NK-92 (cell line): Measurements from ENCODE around the gene GNAI1.

Source experiments
- DNase-seq: peaks from one replicate; lab custom pipeline; 2025; ENCODE audit not compliant: unreplicated experiment; lab: John Stamatoyannopoulos, UW

The GNAI1 gene

DNA sequence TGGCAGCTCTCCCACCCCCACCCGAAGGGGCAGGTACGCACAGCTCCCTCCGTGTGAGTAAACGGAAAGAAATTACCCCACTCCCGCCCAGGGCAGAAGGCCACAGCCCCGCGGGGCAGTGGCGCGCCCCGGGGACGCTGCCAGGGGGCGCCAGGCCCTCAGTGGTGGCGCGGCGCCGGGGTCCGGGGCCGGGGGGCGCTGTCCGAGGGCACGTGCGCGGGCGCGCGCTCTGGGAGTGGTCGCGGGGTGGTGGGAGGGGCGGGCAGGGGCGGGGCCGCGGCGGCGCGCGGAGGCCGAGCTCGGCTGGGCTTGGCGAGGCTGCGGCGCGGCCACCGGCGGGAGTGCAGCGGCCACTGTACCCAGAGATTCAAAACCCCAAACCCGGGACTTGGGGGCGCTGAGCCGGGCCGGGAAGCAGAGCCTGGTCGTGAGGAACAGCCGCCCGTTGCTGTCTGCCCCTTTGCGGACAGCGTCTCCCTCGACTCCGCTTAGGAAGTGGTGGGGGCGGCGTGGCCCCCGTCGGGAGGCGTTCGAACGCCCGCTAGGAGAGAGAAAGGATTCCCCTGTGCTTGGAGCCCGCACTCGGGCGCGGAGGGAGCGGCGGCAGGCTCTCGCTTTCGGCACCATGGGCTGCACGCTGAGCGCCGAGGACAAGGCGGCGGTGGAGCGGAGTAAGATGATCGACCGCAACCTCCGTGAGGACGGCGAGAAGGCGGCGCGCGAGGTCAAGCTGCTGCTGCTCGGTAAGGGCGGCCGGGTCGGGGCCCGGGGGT, at the start of gene GNAI1:
Gene GNAI1, plus strand, starts transcription at position 296 of the 773 bp plus-strand sequence. Its CDS starts 330 bp downstream, at position 626.
- no peak for DNase-seq

DNA sequence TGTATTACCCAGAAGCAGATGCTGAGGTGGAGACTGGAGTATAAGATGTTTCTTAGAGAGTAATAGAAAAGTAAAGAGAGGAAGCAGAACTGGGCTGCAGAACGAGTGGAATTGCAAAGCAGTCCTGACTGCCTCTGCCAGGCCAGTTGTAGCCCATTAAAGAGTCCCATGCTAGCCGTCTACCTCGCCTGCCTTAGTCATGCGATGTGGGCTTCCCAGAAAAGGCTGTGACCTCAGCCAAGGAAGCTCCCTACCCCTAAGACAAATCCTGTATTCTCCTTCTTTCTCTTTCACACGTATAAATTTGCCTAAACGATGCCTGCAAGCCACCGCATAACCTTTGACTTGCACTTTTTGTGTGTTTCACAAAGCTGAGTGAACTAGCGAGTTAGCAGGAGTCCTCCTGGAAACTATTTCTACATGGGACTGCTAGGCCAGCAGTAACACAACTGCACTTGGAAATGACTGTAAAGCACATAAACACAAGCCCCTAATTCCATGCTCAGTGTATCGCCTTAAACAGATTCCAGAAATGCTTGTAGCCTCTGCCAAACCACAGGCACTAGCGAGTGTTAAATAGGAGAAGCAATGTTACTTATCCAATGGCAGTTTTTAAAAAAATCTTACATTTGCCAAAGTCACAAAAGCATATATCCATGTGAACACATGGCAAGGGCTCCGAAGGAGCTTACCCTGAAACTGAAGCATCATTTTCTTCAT, 47.4 kb upstream of the GNAI1 start:
- no peak for DNase-seq

- no peak for DNase-seq
These were observed 46.9 kb upstream of the GNAI1 start for GRCh38 chr7:80087771-80088170.

DNA sequence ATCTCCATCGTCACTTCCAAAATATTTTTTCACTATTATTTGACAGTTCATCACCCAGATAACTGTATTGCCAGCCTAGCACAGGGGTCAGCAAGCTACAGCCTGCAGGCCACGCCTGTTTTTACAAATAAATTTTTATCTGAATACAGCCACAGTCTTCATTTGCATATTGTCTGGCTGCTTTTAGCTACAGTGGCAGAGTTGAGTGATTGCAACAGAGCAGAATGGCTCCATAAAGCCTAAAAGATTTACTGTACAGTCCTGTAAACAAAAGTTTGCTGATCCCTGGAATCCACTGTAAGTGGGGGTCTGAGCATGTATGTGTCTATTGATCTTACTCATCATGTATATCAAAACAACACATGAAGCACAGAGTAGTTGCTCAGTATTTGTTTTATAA, 45.9 kb upstream of the GNAI1 start:
- no peak for DNase-seq

GRCh38 chr7:80089366-80089765, 45.3 kb upstream of the GNAI1 start:
- no peak for DNase-seq

GRCh38 chr7:80093349-80093748, 41.3 kb upstream of the GNAI1 start:
- no peak for DNase-seq

- no peak for DNase-seq
These were observed 39.1 kb upstream of the GNAI1 start for GRCh38 chr7:80095545-80095944.

DNA sequence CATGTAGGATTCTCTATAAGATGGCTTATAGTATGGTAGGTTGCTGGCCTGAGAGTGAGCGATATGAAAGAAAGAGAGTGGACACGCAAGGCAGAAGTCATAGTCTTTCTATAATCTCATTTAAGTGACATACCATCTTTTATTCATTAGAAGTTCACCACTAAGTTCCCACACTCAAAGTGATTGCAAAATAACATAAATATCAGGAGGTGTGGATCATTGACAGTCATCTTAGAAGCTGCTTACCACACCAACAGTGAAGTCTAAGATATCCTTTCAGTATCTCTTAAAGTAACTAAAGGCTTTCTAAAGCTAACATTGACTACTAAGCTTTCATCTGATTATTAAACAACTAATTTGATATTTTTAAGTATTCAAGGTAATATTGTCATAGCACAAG, 36.9 kb upstream of the GNAI1 start:
- no peak for DNase-seq

GRCh38 chr7:80098795-80099194, 35.8 kb upstream of the GNAI1 start:
- no peak for DNase-seq

- no peak for DNase-seq
These were observed 34.4 kb upstream of the GNAI1 start for GRCh38 chr7:80100254-80100653.

DNA sequence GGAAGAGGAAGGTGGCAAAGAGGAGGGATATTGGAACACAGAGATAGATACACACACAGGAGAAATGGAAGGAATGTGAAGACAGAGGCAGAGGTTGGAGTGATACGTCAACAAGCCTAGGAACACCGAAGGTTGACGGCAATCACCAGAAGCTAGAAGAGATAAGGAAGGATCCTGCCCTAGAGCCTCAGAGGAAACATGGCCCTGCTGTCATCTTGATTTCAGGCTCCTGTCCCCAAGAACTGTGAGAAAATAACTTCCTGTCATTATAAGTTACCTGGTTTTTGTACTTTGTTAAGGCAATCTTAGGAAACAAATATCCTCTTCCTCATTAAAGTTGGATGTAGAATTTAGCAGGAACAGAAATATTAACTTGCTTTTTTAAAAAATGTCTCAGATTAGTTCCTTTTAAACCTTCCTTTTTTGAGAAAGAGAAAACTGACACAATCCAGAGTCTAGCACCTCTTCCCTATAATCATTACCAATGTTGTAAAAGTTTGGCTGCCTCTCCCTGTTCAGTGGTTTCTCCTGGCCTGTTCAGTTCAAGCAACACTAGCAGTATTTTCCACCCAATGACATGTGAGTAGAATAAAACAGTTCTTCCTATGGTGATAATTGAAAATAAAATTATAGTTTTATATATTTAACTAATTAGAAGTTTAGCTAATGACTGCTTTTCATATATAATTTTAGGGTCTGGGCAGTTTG, 28.8 kb upstream of the GNAI1 start:
- DNase-seq = no peak

DNA sequence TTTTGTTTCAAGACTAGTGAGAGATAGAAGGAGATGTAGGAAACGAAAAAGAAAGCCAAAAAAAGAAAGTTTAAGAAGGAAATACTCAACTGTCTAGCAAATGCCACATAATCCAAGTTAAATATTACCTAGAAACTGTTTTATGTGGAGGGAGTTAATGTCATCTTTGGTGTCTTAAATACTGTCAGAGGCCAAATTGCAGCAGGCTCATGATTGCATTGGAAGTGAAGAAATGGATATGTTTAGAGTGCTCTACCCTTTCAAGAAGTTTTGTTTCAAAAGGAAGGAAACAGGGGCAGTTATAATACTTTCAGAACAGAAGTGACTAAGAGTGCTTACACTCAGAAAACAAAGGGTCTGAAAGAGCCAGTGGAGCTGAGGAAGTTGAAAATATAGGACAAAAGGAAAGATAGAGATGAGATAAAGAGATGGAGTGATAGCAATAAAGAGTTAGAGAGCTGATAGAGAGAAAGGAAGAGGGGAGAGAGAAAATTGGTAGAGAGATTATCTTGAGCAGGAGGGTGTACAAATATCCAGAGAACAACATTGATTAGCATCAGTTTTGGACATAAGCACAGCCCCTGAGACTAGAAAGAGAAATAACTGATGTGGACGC, 28.0 kb upstream of the GNAI1 start:
- DNase-seq = no peak

DNA sequence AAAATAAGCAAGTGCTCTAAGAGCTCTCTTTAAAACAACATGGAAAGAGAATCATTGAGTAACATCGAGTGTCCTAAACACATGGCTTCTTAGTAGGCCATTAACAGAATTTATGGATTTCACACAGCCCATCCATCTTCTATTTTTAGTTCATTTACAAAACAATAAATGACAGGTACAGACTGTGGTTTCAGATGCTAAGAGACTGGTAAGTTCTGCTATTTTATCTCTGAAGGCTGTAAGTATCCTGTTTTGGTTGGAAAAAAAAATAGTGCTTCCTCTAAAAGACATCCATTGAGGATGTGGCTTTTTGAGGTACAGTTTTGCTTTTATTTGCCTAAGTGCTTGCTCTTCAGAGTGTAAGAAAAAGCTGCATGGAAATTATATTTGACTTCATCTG, 27.4 kb upstream of the GNAI1 start:
- DNase-seq = no peak

- no peak for DNase-seq
These were observed 24.3 kb upstream of the GNAI1 start for GRCh38 chr7:80110376-80110775.

DNA sequence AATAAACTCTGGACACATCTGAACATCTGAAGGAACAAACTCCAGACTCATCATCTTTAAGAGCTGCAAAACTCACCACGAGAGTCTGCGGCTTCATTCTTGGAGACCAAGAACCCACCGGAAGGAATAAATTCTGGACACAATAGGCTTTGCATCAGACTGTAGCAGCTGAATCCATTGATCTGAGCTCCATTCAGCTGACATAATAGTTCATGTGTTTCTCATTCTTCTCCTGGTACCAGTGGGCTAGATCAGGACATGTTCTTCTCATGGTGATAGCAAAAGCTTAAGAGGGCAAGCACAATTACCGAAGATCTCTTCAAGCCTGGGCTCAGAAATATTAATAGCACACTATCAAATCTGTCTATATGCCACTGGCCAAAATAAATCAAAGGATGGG, 20.5 kb upstream of the GNAI1 start:
- no peak for DNase-seq

DNA sequence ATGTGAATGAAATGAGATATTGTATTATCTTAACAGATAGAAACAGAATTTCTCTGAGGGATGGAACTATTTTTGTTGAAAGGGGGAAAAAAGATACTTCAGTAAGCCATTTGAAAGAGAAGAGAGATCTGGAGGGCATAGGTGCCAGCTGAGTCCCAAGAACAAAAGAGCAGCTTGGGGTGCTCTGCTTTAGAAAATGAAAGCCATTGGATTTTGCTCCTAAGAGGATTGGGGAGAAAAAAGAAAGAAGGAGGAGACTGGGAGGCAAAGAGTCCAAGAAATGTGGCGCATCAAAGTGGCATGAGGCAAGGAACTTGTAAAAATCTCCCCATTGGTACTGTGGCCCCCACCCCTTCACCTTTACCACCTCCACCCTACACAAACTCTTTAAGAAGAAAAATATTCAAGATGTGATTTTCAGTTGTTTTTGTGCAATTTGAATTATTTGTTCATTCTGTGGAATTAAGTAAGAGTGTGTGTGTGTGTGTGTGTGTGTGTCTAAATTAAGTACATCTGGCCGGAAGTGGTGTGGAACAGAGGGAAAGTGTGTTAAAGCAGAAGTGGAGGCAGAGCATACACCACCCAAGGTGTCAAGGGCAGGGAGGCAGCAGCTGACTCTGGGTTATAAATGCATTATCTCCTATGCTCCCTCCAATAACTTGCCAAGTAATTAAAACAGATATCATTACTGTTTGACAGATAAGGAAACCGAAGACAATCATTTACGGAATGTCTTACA, 9.9 kb upstream of the GNAI1 start:
- no peak for DNase-seq

- no peak for DNase-seq
These were observed 7.0 kb upstream of the GNAI1 start for GRCh38 chr7:80127412-80128160.

DNA sequence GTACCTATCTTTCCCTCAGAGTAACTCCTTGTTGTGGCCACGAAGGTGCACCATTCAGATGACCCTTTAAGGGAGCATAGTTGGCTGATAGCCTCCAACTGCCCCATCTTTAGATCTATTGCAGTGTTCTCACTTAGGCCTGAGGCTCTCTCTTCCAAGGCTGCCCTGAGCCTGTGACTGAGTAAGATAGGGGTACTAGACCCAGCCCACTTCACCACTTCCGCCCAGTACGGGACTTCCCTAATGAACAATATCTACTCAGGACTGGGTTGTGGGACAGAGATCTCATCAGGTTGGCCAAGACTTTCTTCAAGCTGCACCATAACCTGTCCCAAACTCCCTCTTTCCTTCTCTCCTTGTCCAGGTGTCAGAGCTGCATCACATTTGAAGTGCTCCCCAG, 5.7 kb upstream of the GNAI1 start:
- no peak for DNase-seq

DNA sequence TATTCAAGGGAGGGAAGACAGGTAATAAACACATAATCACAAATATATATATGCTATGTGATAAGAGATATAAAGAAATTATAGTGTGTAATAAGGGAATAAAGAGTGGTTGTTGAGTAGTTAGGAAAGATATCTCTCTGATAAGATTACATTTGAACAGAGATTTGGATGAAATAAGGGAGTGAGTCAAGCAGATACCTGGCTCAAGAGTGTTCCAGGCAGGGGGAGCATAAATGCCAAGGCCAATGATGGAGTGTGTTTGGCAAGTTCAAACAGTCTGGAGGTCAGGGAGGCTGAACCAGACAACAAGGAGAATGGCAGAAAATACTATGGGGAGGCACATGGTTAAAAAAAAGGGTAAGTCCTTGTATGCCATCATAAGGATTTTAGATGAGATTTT, 4.8 kb upstream of the GNAI1 start:
- DNase-seq = no peak
